H9 (cell line): Measurements from ENCODE around the gene TAGLN2. TPM values are rescaled to one million over a fixed set of nuclear protein-coding genes. Genes with fewer than 3 reads are reported as not detected.

ENCODE experiments used
- DNase-seq: peaks from one replicate; pipeline ENCODE4 v3.0.0-alpha.2; 2017
- H2AFZ ChIP-seq: one replicate; pipeline ENCODE4 v1.6.1; 2013; ENCODE audit warnings: mild to moderate bottlenecking, low read length, control low read depth, moderate library complexity
- H2AK5ac ChIP-seq: 2 replicates; pipeline ENCODE4 v1.6.1; 2013; ENCODE audit warnings: low read length, control low read depth, mixed read lengths; ENCODE audit not compliant: insufficient read length
- H2BK120ac ChIP-seq: one replicate; pipeline ENCODE4 v1.6.1; 2013; ENCODE audit warnings: low read depth, mild to moderate bottlenecking, low read length, control low read depth, inconsistent platforms; ENCODE audit not compliant: poor library complexity, severe bottlenecking
- H2BK12ac ChIP-seq: 2 replicates; pipeline ENCODE4 v1.6.1; 2013; ENCODE audit warnings: low read length, control low read depth, mixed read lengths, low read depth; ENCODE audit not compliant: insufficient read length
- H2BK15ac ChIP-seq: 2 replicates; pipeline ENCODE4 v1.6.1; 2013; ENCODE audit warnings: low read depth, low read length, control low read depth
- H2BK20ac ChIP-seq: one replicate; pipeline ENCODE4 v1.6.1; 2013; ENCODE audit warnings: low read depth, mild to moderate bottlenecking, low read length, control low read depth, inconsistent platforms; ENCODE audit not compliant: poor library complexity, severe bottlenecking
- H2BK5ac ChIP-seq: 2 replicates; pipeline ENCODE4 v1.6.1; 2013; ENCODE audit warnings: low read length, control low read depth, mixed read lengths; ENCODE audit not compliant: insufficient read length
- H3K14ac ChIP-seq: 2 replicates; pipeline ENCODE4 v1.6.1; 2013; ENCODE audit warnings: low read length, control low read depth; ENCODE audit not compliant: insufficient read depth
- H3K18ac ChIP-seq: 2 replicates; pipeline ENCODE4 v1.6.1; 2013; ENCODE audit warnings: low read depth, mild to moderate bottlenecking, mixed read lengths, low read length, control low read depth; ENCODE audit not compliant: insufficient read length
- H3K23ac ChIP-seq: 2 replicates; pipeline ENCODE4 v1.6.1; 2013; ENCODE audit warnings: low read length, control low read depth, mixed read lengths, low read depth; ENCODE audit not compliant: insufficient read length
- H3K23me2 ChIP-seq: 2 replicates; pipeline ENCODE4 v1.6.1; 2013; ENCODE audit warnings: low read depth, mild to moderate bottlenecking, mixed read lengths, low read length, control low read depth; ENCODE audit not compliant: insufficient read length, poor library complexity, severe bottlenecking
- H3K27ac ChIP-seq: 2 replicates; pipeline ENCODE4 v1.5.1; 2013; ENCODE audit warnings: low read length, control low read depth, mixed read lengths, low read depth; ENCODE audit not compliant: insufficient read length
- H3K27me3 ChIP-seq: 2 replicates; pipeline ENCODE4 v1.6.1; 2013; ENCODE audit warnings: low read length, control low read depth, inconsistent platforms; ENCODE audit not compliant: insufficient read depth
- H3K4ac ChIP-seq: 2 replicates; pipeline ENCODE4 v1.6.1; 2013; ENCODE audit warnings: low read depth, mild to moderate bottlenecking, control low read depth, inconsistent platforms, low read length, moderate library complexity
- H3K4me1 ChIP-seq: 2 replicates; pipeline ENCODE4 v1.6.1; 2013; ENCODE audit warnings: low read length, control low read depth, inconsistent platforms; ENCODE audit not compliant: insufficient read depth
- H3K4me2 ChIP-seq: 2 replicates; pipeline ENCODE4 v1.6.1; 2013; ENCODE audit warnings: low read length, control low read depth, mixed read lengths; ENCODE audit not compliant: insufficient read length, insufficient read depth
- H3K56ac ChIP-seq: 2 replicates; pipeline ENCODE4 v1.6.1; 2013; ENCODE audit warnings: low read depth, mild to moderate bottlenecking, mixed read lengths, low read length, control low read depth; ENCODE audit not compliant: insufficient read length
- H3K79me1 ChIP-seq: 2 replicates; pipeline ENCODE4 v1.6.1; 2013; ENCODE audit warnings: low read depth, mild to moderate bottlenecking, moderate library complexity, low read length, control low read depth, inconsistent platforms; ENCODE audit not compliant: insufficient read depth, poor library complexity, severe bottlenecking
- H3K79me2 ChIP-seq: 2 replicates; pipeline ENCODE4 v1.6.1; 2013; ENCODE audit warnings: low read length, control low read depth, inconsistent platforms; ENCODE audit not compliant: insufficient read depth
- H3K9ac ChIP-seq: 2 replicates; pipeline ENCODE4 v1.6.1; 2013; ENCODE audit warnings: low read length, control low read depth, mixed read lengths; ENCODE audit not compliant: insufficient read length; ENCODE audit errors: extremely low read depth
- H3K9me3 ChIP-seq: one replicate; pipeline ENCODE4 v1.6.1; 2013; ENCODE audit warnings: low read depth, low read length, inconsistent platforms; ENCODE audit not compliant: control insufficient read depth
- H3T11ph ChIP-seq: one replicate; pipeline ENCODE4 v1.6.1; 2013; ENCODE audit warnings: mild to moderate bottlenecking, low read length, control low read depth, inconsistent platforms
- H4K20me1 ChIP-seq: one replicate; pipeline ENCODE4 v1.6.1; 2013; ENCODE audit not compliant: control insufficient read depth, insufficient read length, insufficient read depth
- H4K5ac ChIP-seq: 2 replicates; pipeline ENCODE4 v1.6.1; 2013; ENCODE audit warnings: low read depth, mild to moderate bottlenecking, mixed read lengths, low read length, control low read depth; ENCODE audit not compliant: insufficient read length
- H4K8ac ChIP-seq: replicated peaks from 2 replicates; pipeline ENCODE4 v1.6.1; 2013; ENCODE audit warnings: low read length, control low read depth, mixed read lengths, low read depth; ENCODE audit not compliant: insufficient read length
- H4K91ac ChIP-seq: 2 replicates; pipeline ENCODE4 v1.6.1; 2013; ENCODE audit warnings: low read depth, mild to moderate bottlenecking, moderate library complexity, mixed read lengths, low read length, control low read depth; ENCODE audit not compliant: insufficient read length
- H3K27ac Mint-ChIP-seq, 3 experiments: 2 replicates in 2 of 3; 3 replicates in 1 of 3; pipeline ENCODE4 v1.8.0; 2020 to 2021; ENCODE audit warnings: mixed read lengths in 3 of 3, mild to moderate bottlenecking in 1 of 3, moderate library complexity in 1 of 3
- H3K27me3 Mint-ChIP-seq: 2 replicates; pipeline ENCODE4 v1.8.0; 2021; ENCODE audit warnings: low read depth, mild to moderate bottlenecking, moderate library complexity, mixed read lengths
- H3K36me3 Mint-ChIP-seq, 3 experiments: 2 replicates in 2 of 3; 3 replicates in 1 of 3; pipeline ENCODE4 v1.8.0; 2020 to 2021; ENCODE audit warnings: low read depth in 3 of 3, mixed read lengths in 3 of 3; ENCODE audit not compliant: insufficient read depth in 1 of 3
- H3K4me1 Mint-ChIP-seq, 2 experiments: 2 replicates each; pipeline ENCODE4 v1.8.0; 2020; ENCODE audit warnings: mixed read lengths in 2 of 2
- H3K4me3 Mint-ChIP-seq, 2 experiments: 2 replicates in 1 of 2; 3 replicates in 1 of 2; pipeline ENCODE4 v1.8.0; 2020 to 2021; ENCODE audit warnings: mild to moderate bottlenecking in 2 of 2, mixed read lengths in 2 of 2, moderate library complexity in 1 of 2
- H3K9me3 Mint-ChIP-seq, 2 experiments: 2 replicates in 1 of 2; 3 replicates in 1 of 2; pipeline ENCODE4 v1.8.0; 2020; ENCODE audit warnings: mild to moderate bottlenecking in 2 of 2, mixed read lengths in 2 of 2, moderate library complexity in 1 of 2
- CTCF ChIP-seq: fragments of 200-600 bp; sonication (generic); conservative IDR thresholded peaks from 3 replicates; pipeline ENCODE4 v1.8.0; 2021; ENCODE audit warnings: antibody characterized with exemption, mild to moderate bottlenecking
- WGBS: extraction: QIAGEN DNeasy Blood & Tissue Kit; methylation state at CpG from one replicate; pipeline ENCODE4 v1.1.7; 2013; ENCODE audit warnings: missing lambda C conversion rate, low lambda C conversion rate, mixed read lengths; ENCODE audit not compliant: insufficient read length; ENCODE audit errors: extremely low coverage; 5-methylcytosine and 5-hydroxymethylcytosine counted together
- total RNA-seq: library from RNA; stranded (reverse); gene quantifications from 2 replicates; pipeline ENCODE4 v1.2.1, GENCODE V29; 2021

TAGLN2 gene
- total RNA-seq, 1 experiment from 2014 or later: 76.7 TPM

GRCh38 chr1:159940006-159940620 is 14.8 kb upstream of the TAGLN2 start:
- peaks cover 7% of the 10 kb centered on the region for H3K23me2 ChIP-seq
- no peak overlapping the region for H4K8ac ChIP-seq
- Mint-ChIP-seq H3K27ac (0 out of 7 replicates have a peak overlapping the region, but pooled peaks of 1 of the 3 experiments have one; percentile 48), H3K4me1 (peaks cover 46 to 68% of the 10 kb centered on the region in 2 experiments), H3K9me3 (no peaks in the 10 kb centered on the region), H3K27me3 (peaks cover 1% of the 10 kb centered on the region), H3K36me3 (peaks cover 11 to 17% (median 15%) of the 10 kb centered on the region in 3 experiments), H3K4me3 (no peak overlapping the region)
- no peaks in the 10 kb centered on the region for H3K79me2 ChIP-seq
- no peaks in the 10 kb centered on the region for H3K79me1 ChIP-seq
- no peak overlapping the region for H3K4me2 ChIP-seq
- H3K4ac ChIP-seq: no peak overlapping the region
- no peak overlapping the region for H3K18ac ChIP-seq
- H3K27ac ChIP-seq: no peak overlapping the region
- WGBS: no CpG with 5 or more reads among the region's 11 CpGs
- no peak for DNase-seq
- H2BK15ac ChIP-seq: no peak overlapping the region
- H2BK5ac ChIP-seq: no peak overlapping the region
- no peak overlapping the region for H3K14ac ChIP-seq
- H2AFZ ChIP-seq: no peak overlapping the region
- no peak overlapping the region for H3K56ac ChIP-seq
- H3K4me1 ChIP-seq: no peaks in the 10 kb centered on the region; the same call in 1 of the 2 replicates
- no peak overlapping the region for H2BK12ac ChIP-seq
- no peak overlapping the region for H3K9ac ChIP-seq
- no peak overlapping the region for H3T11ph ChIP-seq
- no peaks in the 10 kb centered on the region for H3K9me3 ChIP-seq
- no peaks in the 10 kb centered on the region for H4K20me1 ChIP-seq
- no peak overlapping the region for H2BK120ac ChIP-seq
- no peak overlapping the region for H2BK20ac ChIP-seq
- no peak overlapping the region for H2AK5ac ChIP-seq
- H3K23ac ChIP-seq: no peak overlapping the region
- no peak for TF ChIP-seq CTCF
- H4K5ac ChIP-seq: no peak overlapping the region
- no peak overlapping the region for H4K91ac ChIP-seq
- no peaks in the 10 kb centered on the region for H3K27me3 ChIP-seq
